Measurements from ENCODE around the gene ZNF579.
A peak's percentile ranks its signal among the peaks of the same experiment; 100 is the strongest.

ZNF579 gene

DNA sequence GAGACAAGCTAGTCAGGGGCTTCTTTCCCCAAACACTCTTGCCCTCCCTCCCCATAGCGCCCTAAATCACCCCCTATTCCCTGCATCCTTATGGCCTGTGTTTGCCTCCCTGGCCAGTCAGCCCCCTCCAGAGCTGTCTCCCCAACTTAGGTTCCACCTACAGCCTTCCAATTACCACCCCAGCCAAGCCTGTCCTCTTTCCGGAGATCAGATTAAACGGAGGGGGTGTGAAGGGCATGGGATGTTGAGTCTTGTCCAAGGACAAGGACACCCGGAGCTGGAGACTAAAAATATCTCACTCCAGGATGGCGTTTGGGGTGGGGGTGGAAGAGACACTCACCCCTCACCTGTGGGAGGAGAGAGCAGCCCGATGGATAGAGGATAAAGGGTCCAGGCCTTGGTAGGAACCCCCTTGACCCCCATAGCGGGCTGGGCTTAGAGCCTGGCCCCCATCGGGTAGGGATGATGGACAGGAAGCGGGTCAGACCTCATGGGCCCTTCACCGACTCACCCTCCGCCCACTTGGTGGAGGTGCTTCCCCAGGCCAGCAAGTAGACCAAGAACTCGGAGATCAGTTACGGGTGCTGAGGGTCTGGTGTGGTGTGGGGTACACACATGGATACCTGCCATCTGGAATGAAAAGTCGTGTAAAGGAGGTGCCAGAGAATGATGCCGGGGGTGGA is 30.8 kb upstream of the ZNF579 start:
- no peak for DNase-seq

DNA sequence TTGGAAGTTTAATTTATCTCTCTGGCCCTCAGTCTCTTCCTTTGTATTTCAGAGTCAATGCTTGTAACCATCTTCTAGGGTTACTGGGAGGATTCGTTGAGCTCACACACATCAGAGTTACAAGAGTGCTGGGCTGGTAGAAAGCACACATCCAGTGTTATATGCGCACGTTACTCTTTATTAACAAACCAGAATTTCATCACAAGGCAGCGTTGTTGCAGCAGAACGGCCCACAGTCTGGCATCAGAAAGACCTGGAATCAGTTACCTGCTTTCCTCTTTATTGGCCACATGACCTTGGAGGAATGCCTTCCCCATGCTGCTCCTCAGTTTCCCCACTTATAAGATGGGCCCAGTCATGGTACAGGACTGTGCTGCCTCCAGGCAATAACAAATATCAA is 28.7 kb upstream of the ZNF579 start:
- DNase-seq: no peak

DNA sequence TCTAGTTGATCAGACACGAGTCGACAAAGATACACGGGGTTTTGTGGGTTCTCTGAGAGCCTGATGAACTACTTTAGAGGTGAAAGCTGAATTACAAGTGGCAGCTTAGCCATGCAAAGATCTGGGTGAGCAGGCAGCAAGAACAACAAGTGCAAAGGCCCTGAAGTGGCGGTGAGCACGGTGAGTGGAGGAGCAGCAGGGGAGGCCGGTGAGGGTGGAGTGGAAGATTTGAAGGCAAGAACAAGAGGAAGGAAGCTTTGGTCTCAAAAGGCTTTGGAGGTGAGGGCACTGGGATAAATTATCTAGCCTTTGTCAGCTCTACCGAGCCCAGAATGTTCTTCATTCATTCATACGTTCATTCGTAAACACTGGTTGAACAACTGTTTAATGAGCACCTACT is 26.2 kb upstream of the ZNF579 start:
- DNase-seq: no peak

DNA sequence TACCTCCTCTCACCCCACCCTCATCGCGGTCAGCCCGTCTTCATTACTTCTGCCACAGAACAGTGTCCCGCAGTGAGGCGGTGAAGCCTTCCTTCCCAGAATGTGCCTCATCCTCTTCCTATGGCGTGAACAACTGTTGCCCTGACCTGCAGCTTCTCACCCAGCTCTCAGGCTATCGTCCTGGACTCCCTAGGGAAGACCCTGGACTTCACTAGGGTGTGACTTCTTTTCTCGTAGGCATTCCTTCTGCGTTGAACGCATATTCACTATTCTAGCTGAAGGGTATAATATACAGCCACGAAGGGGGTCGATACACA is 25.8 kb upstream of the ZNF579 start:
- no peak for DNase-seq

DNA sequence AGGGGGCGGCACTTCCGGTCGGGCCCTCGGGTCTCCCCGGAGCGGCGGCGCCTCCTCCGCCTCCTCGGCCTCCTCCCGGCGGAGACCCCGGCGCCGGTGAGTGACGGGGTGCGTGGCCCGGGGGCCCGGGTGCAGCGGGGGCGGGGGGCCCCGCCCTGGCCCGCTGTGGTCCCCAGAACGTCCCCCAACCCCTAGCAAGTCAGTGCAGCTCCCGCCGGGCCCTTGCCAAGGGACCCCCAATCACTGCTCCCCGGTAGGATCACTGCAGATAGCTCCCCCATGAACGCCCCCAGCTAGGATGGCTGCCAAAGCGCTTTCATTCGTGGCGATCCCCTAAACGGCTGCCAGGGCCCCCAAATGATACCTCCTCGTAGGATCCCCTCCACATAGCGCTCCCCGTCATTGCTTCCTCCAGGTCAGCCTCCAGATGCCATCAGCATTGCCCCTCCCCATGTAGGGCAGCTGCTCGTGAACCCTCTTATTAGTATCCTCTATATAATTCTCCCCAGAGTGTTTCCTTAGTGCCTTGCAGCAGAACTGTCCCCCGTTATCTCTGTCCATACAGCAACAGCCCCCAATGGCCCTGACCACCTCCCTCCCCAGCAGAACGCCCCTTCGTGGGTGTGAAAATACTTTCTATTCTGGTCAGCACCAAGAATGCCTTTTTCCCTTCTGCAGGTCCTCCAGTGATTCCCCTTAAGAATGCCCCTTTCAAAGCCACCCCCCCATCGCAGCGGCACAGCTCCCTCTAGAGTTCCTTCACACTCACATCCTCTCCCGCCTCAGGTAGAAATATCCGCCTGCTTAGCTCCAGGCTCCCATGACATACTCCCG is 25.2 kb upstream of the ZNF579 start, which contains the start of gene ZNF865:
TSS of gene ZNF865 (plus strand) at position 11 of the 834 bp plus-strand sequence. CDS start 7,972 bp downstream, outside the sequence.
- peak; percentile 73 to 81 for DNase-seq

DNA sequence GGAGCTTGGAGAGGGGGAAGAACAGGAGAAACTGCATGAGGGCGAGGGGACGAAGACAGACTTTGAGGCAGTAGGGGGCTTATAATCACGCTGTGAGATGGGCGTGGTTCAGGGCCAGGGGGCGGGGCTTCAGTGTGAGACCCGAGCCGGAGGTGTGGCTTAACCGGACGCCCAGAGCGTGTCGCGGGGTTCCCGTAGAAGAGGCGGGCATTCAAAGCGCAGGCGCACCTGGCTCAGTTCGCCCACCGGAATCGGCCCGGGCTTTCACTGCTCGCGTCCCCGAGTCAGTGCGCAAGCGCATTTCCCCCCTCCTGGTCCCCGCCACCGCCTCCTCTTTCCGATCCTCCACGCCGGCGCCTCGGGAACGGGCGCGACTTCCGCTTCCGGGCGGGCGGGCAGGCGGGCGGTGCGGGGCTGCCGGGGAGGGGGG is 24.6 kb upstream of the ZNF579 start:
- peak; percentile 97 to 98 for DNase-seq

DNA sequence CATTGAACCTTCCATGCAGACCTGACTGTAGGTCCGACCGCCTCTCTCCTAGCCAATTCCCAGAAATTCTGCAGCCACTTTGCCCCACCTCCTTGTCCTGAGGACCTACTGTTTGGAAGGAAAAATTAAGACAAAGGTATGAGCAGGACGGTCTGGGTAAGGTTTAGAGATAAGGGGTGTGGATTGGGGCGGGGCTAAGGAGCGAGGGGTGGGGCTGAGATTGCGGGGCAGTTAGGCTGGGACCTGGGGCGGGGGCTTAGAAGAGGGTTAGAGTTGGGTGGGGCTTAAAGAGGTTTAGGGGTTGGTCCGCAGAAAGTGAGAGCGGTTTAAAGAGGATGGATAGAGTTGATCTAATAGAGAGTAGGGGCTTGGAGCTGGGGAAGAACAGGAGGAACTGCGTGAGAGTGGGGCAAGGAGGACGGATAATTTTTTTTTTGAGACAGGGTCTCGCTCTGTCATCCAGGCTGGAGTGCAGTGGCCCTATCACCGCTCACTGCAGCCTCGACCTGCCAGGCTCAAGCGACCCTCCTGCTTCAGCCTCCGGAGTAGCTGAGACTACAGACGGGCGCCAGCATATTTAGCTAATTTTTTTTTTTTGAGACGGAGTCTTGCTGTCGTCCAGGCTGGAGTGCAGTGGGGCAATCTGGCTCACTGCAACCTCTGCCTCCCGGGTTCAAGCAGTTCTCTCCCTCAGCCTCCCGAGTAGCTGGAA is 23.1 kb upstream of the ZNF579 start:
- DNase-seq: no peak

DNA sequence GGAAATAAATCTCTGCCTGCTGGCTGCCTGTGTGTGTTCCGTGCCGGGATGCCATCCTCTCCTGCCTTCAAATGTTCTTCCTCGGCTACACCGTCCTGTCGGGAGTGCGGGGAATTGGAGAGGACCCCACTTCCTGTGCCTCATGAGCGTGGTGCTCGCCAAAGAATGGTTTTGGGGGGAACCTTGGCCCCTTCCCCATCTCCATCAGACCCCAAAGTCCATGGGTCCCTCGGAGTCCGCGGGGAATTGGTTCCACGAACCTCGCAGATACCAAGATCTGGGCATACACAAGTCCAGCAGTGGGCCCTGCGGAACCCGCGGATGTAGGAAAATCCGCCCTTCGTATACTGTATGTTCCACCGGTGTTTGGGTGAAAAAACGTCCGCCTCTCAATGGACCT is 22.5 kb upstream of the ZNF579 start:
- DNase-seq: no peak

DNA sequence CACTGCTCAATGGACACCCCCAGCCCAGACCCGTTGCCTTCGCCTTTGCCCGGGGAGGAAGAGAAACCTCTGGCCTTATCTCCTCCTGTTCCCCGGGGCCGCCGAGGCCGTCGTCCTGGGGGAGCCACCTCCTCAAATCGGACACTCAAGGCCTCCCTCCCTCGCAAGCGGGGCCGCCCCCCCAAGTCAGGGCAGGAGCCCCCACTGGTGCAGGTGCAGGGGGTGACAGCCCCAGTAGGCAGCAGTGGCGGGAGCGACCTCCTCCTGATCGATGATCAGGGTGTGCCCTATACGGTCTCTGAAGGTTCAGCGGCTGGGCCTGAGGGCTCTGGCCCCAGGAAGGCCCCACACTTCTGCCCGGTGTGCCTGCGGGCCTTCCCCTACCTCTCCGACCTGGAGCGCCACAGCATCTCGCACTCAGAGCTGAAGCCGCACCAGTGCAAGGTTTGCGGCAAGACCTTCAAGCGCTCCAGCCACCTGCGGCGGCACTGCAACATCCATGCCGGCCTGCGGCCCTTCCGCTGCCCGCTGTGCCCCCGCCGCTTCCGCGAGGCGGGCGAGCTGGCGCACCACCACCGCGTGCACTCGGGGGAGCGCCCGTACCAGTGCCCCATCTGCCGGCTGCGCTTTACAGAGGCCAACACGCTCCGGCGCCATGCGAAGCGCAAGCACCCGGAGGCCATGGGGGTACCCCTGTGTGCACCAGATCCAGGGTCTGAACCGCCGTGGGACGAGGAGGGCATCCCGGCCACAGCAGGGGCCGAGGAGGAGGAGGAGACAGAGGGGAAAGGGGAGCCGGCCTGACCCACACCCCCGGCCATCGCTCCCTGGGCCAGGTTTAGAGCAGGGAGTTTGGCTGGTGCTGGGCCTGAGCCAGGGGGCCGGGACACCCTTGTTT is 21.7 kb upstream of the ZNF579 start:
- DNase-seq: no peak

DNA sequence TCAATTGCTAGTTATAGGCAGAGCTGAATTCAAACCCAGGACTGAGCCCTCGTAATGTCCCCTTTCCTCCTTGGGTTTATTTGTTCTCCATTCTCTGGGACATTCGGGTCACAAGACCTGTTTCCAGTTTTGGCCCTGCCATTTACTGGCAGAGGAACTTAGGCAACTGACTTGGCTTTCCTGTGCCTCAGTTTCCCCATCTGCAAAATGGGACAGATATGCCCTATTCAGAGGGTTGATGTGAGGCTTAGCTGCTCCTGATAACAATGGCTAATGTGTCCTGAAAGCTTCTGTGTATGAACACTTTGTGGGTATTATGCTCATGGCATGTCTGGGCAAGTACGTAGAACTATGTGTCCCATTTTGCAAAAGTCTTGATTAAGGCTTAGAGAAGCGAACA is 20.4 kb upstream of the ZNF579 start:
- no peak for DNase-seq

DNA sequence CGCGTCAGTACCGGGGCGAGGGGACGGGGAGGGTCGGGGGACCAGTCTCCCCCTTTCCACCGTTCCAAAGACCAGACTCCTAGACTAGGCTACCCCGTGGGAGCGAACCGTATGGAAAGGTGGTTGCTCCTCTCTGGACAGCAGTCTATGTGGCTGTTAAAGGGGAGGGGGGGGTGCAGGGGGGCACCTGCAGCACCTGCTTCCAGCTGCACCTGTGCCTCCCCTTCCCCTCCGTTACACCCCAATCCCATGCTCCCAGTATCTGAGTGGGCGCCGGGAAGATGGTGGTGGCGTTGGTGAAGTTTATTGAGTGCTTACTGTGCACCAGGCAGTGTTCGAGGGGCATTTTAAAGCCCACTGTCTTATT is 20.0 kb upstream of the ZNF579 start:
- DNase-seq: no peak

DNA sequence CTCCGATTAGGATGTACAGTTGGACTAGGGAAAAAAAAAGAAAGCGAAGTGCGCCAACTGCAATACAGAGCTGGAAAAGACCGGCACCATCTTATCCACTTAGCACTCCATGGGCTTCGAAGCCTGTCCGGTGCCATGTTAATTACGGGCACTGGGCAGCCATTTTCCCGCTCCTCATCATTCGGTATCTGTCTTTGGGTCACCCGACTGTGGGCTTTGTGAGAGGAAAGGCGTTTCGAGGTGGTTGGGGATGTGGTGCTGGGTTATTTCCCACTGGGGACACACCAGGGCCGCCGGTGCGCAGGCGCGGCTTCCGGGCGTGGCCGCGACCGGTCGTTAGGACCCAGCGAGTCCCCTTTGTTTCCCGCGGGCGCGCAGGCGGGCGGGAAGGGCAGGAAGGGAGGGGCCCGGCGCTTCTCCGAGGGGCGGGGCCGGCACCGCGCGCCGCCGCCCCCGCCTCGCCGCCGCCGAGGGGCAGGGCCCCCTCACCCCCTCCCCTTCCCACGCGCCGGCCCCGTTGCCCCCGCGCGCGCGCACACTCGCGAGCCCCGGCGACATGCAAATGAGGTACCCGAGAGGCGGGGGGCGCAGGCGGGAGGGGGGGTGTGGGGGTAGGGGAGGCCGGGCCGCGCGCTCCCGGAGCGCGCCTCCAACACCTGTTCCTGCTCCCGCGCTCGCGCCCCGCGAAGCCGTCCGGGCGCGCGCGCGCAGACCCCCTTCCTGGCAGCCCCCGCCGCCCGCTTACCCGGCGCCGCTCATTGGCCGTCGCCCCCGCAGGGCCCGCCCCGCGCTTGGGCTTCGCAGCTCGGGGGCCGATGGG is 19.4 kb upstream of the ZNF579 start, which contains the start of gene ZNF524:
TSS of gene ZNF524 (plus strand) at position 447 of the 820 bp plus-strand sequence. CDS start 1,825 bp downstream, outside the sequence.
- DNase-seq: peak; percentile 78 to 80

DNA sequence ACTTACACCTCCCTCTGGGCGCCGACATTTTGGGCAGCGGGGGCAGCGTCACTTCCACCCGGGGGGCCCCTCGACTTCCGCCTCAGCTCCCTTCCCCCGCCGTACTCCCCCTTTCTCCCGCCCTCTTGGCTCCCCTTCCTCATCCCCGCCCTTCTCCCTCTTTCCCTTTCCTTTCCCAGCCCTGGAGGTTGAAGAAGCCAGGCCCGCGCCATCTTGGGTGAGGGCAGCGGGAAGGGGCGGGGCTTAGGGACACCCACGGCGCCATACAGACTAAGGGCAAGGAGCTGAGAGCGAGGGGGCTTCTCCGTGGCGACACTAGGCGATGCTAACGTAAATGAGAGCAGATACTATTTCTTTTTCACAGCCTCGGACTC is 18.8 kb upstream of the ZNF579 start, which contains the start of gene FIZ1:
TSS of gene FIZ1 (minus strand) at position 50 of the 374 bp plus-strand sequence. CDS start 1,652 bp downstream, outside the sequence.
- peak; percentile 98 to 99 for DNase-seq

DNA sequence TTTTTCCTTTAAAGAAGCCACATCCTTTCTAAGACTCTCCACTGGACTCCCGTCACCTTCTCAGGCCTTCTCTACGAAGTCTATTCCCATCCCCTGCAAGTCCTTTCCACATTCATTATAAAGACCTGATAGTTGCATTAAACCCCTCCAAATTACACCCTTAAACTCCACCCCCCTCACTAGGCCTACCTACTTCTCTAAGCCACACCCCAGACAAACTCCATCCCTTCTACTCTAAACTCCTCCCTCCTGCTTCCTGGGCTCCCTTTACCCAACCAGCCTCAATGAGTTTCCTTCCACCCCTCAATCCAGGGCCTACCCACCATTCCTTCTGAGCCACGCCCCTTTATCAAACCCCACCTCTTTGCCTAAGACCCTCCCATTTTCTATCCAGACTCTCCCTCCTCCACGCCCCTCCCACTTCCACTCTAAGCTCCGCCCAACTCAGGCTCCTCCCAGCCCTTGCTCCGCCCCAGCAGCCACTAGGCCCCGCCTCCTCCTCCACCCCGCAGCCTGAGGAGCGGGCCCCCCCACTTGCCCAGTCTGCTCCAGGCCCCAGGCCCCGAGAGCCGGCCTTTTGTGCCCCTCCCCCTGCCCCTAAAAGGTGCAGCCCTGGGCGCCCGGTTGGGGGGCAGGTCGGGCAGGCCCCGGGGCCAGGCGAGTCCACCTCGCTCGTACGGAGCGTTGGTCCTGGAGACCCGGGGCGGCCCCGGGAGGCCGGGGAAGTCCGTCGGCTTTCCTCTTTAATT is 18.2 kb upstream of the ZNF579 start:
- DNase-seq: peak; percentile 93 to 100

DNA sequence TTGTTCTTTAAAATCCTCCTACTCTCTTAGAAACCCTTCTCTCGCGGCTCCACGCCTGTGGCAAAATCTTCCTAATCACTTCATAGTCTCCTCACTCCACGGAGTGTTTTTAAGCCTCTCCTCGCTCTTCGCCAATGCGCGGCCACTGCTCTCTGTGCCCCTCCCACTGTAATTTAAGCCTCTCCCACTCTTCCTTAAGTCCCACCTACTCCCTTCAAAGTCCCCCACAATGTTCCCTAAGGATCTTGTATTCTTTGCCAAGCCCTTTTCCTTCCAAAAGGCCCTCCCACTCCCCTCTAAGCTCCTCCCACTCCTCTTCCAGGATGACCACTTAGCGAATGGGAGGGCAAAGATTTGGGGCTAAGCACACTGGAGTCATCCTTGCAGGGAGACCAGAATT is 17.4 kb upstream of the ZNF579 start:
- DNase-seq: no peak

DNA sequence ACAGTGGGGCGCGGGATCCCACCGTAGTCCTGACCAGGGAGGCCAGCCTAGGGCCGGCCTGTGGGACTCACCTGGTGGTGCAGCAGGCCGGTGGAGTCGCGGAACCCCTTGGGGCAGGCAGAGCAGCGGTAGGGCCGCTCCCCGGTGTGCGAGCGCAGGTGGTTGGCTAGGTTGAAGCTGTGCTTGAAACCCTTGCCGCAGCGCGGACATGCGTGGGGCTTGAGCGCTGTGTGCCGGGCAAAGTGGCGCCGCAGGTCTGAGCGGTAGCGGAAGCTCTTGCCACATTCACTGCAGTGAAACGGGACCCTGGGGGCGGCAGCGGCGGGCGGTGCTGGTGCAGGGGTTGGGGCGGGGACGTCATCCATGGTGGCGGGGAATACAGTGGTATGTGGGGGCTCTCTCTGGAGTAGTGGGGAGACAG is 16.9 kb upstream of the ZNF579 start:
- no peak for DNase-seq

DNA sequence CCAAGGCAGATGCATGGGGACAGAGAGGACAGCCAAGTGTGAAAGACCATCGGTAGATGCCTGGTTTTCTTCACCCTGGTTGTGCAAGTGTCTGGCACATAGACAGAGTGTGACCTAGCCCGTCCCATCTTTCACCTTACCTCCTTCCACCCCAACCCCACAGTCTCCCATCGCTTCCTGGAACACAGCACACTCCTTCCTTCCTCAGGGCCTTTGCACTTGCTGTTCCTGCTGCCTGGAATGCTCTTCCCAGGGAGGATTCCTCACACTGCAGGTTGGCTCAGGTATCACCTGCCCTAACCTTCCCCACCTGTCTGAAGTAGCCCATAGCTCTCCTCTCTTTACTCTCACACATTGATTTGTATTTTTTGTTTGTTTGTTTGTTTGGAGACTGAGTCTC is 15.7 kb upstream of the ZNF579 start:
- no peak for DNase-seq

DNA sequence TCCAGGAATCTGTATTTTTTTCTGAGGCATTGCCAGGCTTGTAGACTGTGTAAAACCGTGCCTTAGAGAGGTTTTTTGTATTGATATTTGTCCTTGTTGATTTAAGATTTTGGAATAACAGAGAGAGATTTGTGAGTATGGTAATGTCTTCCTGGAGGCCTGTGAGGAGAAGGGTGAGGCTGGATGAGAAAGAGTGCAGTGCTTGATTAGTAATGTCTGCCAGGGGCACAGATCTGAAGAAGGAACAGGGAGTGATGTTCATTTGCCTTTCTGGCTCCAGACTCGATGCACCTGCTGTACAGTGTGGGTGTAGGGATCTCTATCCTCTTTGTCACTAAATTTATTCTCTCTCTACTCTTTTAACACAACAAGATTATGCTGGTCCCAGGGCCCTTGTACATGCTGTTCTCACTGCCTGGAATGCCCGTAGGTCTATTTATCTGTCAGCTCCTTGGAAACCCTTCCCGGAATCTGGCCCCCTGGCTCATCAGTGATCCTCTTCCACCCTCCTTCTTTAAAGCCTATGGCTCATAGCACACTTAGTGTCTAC is 14.4 kb upstream of the ZNF579 start:
- no peak for DNase-seq

DNA sequence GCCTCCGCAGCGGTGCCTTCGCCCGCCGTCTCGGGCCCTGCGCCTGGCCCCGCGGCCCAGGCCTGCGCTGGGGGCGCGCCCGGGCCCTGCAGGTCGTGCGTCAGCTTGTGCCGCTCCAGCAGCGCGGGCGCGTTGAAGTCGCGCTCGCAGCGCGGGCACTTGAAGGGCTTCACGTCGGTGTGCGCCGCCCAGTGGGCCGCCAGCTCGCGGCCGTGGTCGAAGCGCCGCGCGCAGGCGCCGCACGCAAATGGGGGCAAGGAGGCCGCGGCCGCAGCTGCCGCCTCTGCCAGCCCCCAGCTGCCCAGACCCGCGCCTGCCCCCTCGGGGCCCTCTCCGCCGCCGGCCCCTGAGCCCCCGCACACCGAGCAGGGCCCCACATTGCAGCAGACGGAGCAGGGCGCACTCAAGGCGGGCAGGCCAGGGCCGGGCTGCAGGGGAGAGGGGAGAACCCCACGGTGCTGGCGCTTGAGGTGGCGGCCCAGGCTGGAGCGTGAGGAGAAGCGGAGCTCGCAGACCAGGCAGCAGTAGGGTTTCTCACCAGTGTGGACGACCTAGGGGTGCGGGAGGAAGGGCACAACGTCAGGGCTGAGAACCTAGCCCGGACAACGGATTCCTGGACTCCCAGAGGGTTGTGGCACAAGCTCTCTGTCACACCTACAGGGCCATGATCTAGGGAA is 12.6 kb upstream of the ZNF579 start:
- no peak for DNase-seq

All from inflammatory macrophage treated with lipopolysaccharide for 1 hour (primary cell).